MM.1S (cell line): ENCODE results near the gene ADARB1.
A peak's percentile ranks its signal among the peaks of the same experiment; 100 is the strongest.
"Not testable (repeated sequence)": the region's sequence is repeated elsewhere in the genome, so short reads cannot be mapped to it uniquely, and the experiment has no call there.

Experiments used
- DNase-seq: peaks from one replicate; pipeline ENCODE4 v3.0.0-alpha.2; 2015
- H2AFZ ChIP-seq: fragments of 300-600 bp; sonication (generic); 2 replicates; pipeline ENCODE4 v1.6.0; 2016; ENCODE audit warnings: antibody characterized with exemption, low read length
- H3F3A ChIP-seq: fragments of 300-600 bp; sonication (generic); 2 replicates; pipeline ENCODE4 v1.6.1; 2016; ENCODE audit warnings: mild to moderate bottlenecking, antibody characterized with exemption, low read length, moderate library complexity, mixed read lengths; ENCODE audit not compliant: insufficient read depth
- H3K27ac ChIP-seq: fragments of 300-600 bp; sonication (generic); 2 replicates; pipeline ENCODE4 v1.5.1; 2016; ENCODE audit warnings: mild to moderate bottlenecking, low read length
- H3K27me3 ChIP-seq: fragments of 300-600 bp; sonication (generic); replicated peaks from 2 replicates; pipeline ENCODE4 v1.6.0; 2016; ENCODE audit warnings: low read length; ENCODE audit not compliant: insufficient read depth
- H3K36me3 ChIP-seq: fragments of 300-600 bp; sonication (generic); replicated peaks from 2 replicates; pipeline ENCODE4 v1.6.1; 2016; ENCODE audit warnings: mild to moderate bottlenecking, low read length, mixed read lengths; ENCODE audit not compliant: insufficient read depth
- H3K4me1 ChIP-seq: fragments of 300-600 bp; sonication (generic); 2 replicates; pipeline ENCODE4 v1.6.1; 2016; ENCODE audit warnings: low read length, mixed read lengths
- H3K4me2 ChIP-seq: fragments of 300-600 bp; sonication (generic); 2 replicates; pipeline ENCODE4 v1.6.0; 2016; ENCODE audit warnings: low read depth, low read length
- H3K4me3 ChIP-seq: fragments of 300-600 bp; sonication (generic); 2 replicates; pipeline ENCODE4 v1.5.1; 2016; ENCODE audit warnings: low read length, mixed read lengths
- H3K79me2 ChIP-seq: fragments of 300-600 bp; sonication (generic); 2 replicates; pipeline ENCODE4 v1.6.1; 2016; ENCODE audit warnings: mixed run types, low read length, mixed read lengths
- H3K9ac ChIP-seq: fragments of 300-600 bp; sonication (generic); 2 replicates; pipeline ENCODE4 v1.6.1; 2016; ENCODE audit warnings: low read length, mixed read lengths
- H3K9me2 ChIP-seq: fragments of 300-600 bp; sonication (generic); replicated peaks from 2 replicates; pipeline ENCODE4 v1.6.1; 2016; ENCODE audit warnings: mild to moderate bottlenecking, low read length, mixed read lengths; ENCODE audit not compliant: insufficient read depth
- H3K9me3 ChIP-seq: fragments of 300-600 bp; sonication (generic); replicated peaks from 2 replicates; pipeline ENCODE4 v1.6.1; 2016; ENCODE audit warnings: mild to moderate bottlenecking, low read length, mixed read lengths; ENCODE audit not compliant: insufficient read depth
- H4K20me1 ChIP-seq: fragments of 300-600 bp; sonication (generic); 2 replicates; pipeline ENCODE4 v1.6.1; 2016; ENCODE audit warnings: mild to moderate bottlenecking, low read length, moderate library complexity, mixed read lengths; ENCODE audit not compliant: insufficient read depth
- EZH2 ChIP-seq: fragments of 300-600 bp; sonication (generic); optimal IDR thresholded peaks from 2 replicates; pipeline ENCODE3; 2017; ENCODE audit warnings: low read depth, mild to moderate bottlenecking, antibody characterized with exemption, low read length, mixed read lengths
- EZH2phosphoT487 ChIP-seq: fragments of 300-600 bp; sonication (generic); IDR thresholded peaks from 2 replicates; pipeline ENCODE4 v1.6.1; 2018; ENCODE audit warnings: antibody characterized with exemption, low read length
- TF ChIP-seq, protein P1 (sequence below): fragments of 300-600 bp; sonication (generic); IDR thresholded peaks from 2 replicates; pipeline ENCODE4 v1.5.1; 2016; ENCODE audit warnings: antibody characterized with exemption, low read length, mixed read lengths

Gene ADARB1

DNA sequence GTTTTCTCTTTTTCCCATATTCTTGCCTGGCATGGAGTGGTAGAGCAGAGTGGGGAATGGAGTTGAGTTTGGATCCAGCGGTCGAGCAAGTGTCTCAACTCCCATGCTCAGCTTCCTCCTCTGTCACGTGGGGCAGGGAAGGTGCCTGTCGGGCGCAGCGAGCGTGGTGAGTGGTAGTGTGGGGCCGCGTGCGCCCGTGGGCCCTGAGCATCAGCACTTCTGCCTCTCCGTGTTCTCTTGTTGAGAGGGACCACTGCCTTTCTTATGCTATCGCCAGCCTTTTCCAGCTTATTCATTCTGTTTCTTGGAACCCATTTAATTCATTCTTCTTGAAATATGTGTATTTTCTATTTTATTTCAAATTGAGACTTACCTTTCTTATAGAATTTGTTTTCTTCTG, 65.1 kb downstream of the ADARB1 start:
- no peaks in the 10 kb centered on the region for H3K79me2 ChIP-seq
- peaks cover 77% of the 10 kb centered on the region for H3K27me3 ChIP-seq
- H3K9me2 ChIP-seq = no peaks in the 10 kb centered on the region
- no peak for DNase-seq
- H2AFZ ChIP-seq = no peak overlapping the region
- no peak overlapping the region for H3K4me3 ChIP-seq
- H3F3A ChIP-seq = no peaks in the 10 kb centered on the region
- H3K9ac ChIP-seq = no peak overlapping the region
- no peaks in the 10 kb centered on the region for H3K36me3 ChIP-seq
- no peak overlapping the region for H3K27ac ChIP-seq
- no peak overlapping the region for H3K4me2 ChIP-seq
- no peaks in the 10 kb centered on the region for H3K4me1 ChIP-seq
- H4K20me1 ChIP-seq = no peaks in the 10 kb centered on the region
- no peaks in the 10 kb centered on the region for H3K9me3 ChIP-seq
- no peak for TF ChIP-seq EZH2
- no peak for TF ChIP-seq EZH2phosphoT487
- TF ChIP-seq, protein P1, sequence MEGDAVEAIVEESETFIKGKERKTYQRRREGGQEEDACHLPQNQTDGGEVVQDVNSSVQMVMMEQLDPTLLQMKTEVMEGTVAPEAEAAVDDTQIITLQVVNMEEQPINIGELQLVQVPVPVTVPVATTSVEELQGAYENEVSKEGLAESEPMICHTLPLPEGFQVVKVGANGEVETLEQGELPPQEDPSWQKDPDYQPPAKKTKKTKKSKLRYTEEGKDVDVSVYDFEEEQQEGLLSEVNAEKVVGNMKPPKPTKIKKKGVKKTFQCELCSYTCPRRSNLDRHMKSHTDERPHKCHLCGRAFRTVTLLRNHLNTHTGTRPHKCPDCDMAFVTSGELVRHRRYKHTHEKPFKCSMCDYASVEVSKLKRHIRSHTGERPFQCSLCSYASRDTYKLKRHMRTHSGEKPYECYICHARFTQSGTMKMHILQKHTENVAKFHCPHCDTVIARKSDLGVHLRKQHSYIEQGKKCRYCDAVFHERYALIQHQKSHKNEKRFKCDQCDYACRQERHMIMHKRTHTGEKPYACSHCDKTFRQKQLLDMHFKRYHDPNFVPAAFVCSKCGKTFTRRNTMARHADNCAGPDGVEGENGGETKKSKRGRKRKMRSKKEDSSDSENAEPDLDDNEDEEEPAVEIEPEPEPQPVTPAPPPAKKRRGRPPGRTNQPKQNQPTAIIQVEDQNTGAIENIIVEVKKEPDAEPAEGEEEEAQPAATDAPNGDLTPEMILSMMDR = no peak

- DNase-seq = peak; percentile 87
- Histone ChIP-seq H3K4me1 (no peaks in the 10 kb centered on the region), H3F3A (no peaks in the 10 kb centered on the region), H3K9me2 (no peaks in the 10 kb centered on the region), H3K27me3 (peaks cover 82% of the 10 kb centered on the region), H3K4me3 (no peak overlapping the region), H3K79me2 (no peaks in the 10 kb centered on the region), H4K20me1 (no peaks in the 10 kb centered on the region), H3K4me2 (no peak overlapping the region), H3K9ac (no peak overlapping the region), H2AFZ (no peak overlapping the region), H3K36me3 (no peaks in the 10 kb centered on the region), H3K9me3 (no peaks in the 10 kb centered on the region), H3K27ac (no peak overlapping the region)
- TF ChIP-seq, protein P1 = peak; percentile 97
- no peak for TF ChIP-seq EZH2
These were observed 66.1 kb downstream of the ADARB1 start for GRCh38 chr21:45140346-45140940.

GRCh38 chr21:45140944-45141343, 66.6 kb downstream of the ADARB1 start:
- H3K9me2 ChIP-seq, DNase-seq, H3K79me2 ChIP-seq, H3K9ac ChIP-seq, H2AFZ ChIP-seq, H3K4me3 ChIP-seq, H3K36me3 ChIP-seq, H3K9me3 ChIP-seq, H3K4me2 ChIP-seq, H3K4me1 ChIP-seq, H3K27ac ChIP-seq, H4K20me1 ChIP-seq, H3F3A ChIP-seq: not testable (repeated sequence)
- H3K27me3 ChIP-seq = peaks cover 82% of the 10 kb centered on the region

GRCh38 chr21:45141507-45141906, 67.1 kb downstream of the ADARB1 start:
- H3K36me3 ChIP-seq = no peaks in the 10 kb centered on the region
- no peak overlapping the region for H3K27ac ChIP-seq

More at GRCh38 chr21:45141507-45141906, 67.1 kb downstream of the ADARB1 start:
- H3K4me3 ChIP-seq = no peak overlapping the region
- no peaks in the 10 kb centered on the region for H3K79me2 ChIP-seq
- peaks cover 82% of the 10 kb centered on the region for H3K27me3 ChIP-seq
- H4K20me1 ChIP-seq = no peaks in the 10 kb centered on the region
- TF ChIP-seq EZH2phosphoT487 (no peak), EZH2 (no peak)
- TF ChIP-seq, protein P1 = no peak
- no peak overlapping the region for H2AFZ ChIP-seq
- H3K4me1 ChIP-seq = no peaks in the 10 kb centered on the region
- DNase-seq = no peak
- H3K4me2 ChIP-seq = no peak overlapping the region
- no peak overlapping the region for H3K9ac ChIP-seq
- H3K9me3 ChIP-seq = no peaks in the 10 kb centered on the region
- H3K9me2 ChIP-seq = no peaks in the 10 kb centered on the region
- no peaks in the 10 kb centered on the region for H3F3A ChIP-seq
